Ascending aorta (tissue), 2 donors: Measurements from ENCODE around the gene PPP1R16B. TPM values are rescaled to one million over a fixed set of nuclear protein-coding genes. Genes with fewer than 3 reads are reported as not detected.
"Not testable (repeated sequence)": the region's sequence is repeated elsewhere in the genome, so short reads cannot be mapped to it uniquely, and the experiment has no call there.

Experiments used
- DNase-seq, 2 donors: peaks; one replicate each; pipeline ENCODE4 v3.0.0-alpha.2; 2019; ENCODE audit warnings: low spot score in 2 of 2
- H3K27ac ChIP-seq, 2 donors: fragments of 200-600 bp; sonication (generic); one replicate each; pipeline ENCODE4 v1.5.1; 2016 to 2017; ENCODE audit warnings: mild to moderate bottlenecking in 1 of 2
- H3K27me3 ChIP-seq: fragments of 200-600 bp; sonication (generic); one replicate; pipeline ENCODE4 v1.5.1; 2017
- H3K36me3 ChIP-seq, 2 donors: fragments of 200-600 bp; sonication (generic); one replicate each; pipeline ENCODE4 v1.5.1; 2016
- H3K4me1 ChIP-seq, 2 donors: fragments of 200-600 bp; sonication (generic); one replicate each; pipeline ENCODE4 v1.5.1; 2016 to 2017; ENCODE audit warnings: mild to moderate bottlenecking in 1 of 2
- H3K4me3 ChIP-seq, 2 donors: fragments of 200-600 bp; sonication (generic); one replicate each; pipeline ENCODE4 v1.5.1; 2016 to 2017; ENCODE audit warnings: mild to moderate bottlenecking in 1 of 2
- H3K9me3 ChIP-seq, 2 donors: fragments of 200-600 bp; sonication (generic); one replicate each; pipeline ENCODE4 v1.5.1; 2016
- intact Hi-C: fragments of 100-400 bp; cut with DNase I; formaldehyde crosslinking; loops from one replicate; pipeline ENCODE4 v1.15.1; 2023
- total RNA-seq: library from RNA; depleted of rRNA; stranded (reverse); fragments of >200 nt; gene quantifications from one replicate; pipeline ENCODE4 v1.1.0, GENCODE V29; 2016
- TF ChIP-seq, protein P1 (sequence below), 3 experiments: fragments of 200-600 bp in 2 of 3; fragments of 450-650 bp in 1 of 3; sonication (generic) in 2 of 3; IDR thresholded peaks; one replicate each; pipeline ENCODE4 v1.5.1; 2016 to 2019; ENCODE audit warnings: antibody characterized with exemption in 3 of 3, mild to moderate bottlenecking in 1 of 3, moderate library complexity in 1 of 3

Gene PPP1R16B
- total RNA-seq, 1 donor from 2014 or later, result 26.4 TPM

- Histone ChIP-seq H3K27ac (no peak overlapping the region), H3K4me3 (no peak overlapping the region), H3K27me3 (peaks cover 3% of the 10 kb centered on the region), H3K9me3 (no peaks in the 10 kb centered on the region), H3K36me3 (no peaks in the 10 kb centered on the region), H3K4me1 (peaks cover 0 to 8% of the 10 kb centered on the region in 2 donors)
- TF ChIP-seq, protein P1, sequence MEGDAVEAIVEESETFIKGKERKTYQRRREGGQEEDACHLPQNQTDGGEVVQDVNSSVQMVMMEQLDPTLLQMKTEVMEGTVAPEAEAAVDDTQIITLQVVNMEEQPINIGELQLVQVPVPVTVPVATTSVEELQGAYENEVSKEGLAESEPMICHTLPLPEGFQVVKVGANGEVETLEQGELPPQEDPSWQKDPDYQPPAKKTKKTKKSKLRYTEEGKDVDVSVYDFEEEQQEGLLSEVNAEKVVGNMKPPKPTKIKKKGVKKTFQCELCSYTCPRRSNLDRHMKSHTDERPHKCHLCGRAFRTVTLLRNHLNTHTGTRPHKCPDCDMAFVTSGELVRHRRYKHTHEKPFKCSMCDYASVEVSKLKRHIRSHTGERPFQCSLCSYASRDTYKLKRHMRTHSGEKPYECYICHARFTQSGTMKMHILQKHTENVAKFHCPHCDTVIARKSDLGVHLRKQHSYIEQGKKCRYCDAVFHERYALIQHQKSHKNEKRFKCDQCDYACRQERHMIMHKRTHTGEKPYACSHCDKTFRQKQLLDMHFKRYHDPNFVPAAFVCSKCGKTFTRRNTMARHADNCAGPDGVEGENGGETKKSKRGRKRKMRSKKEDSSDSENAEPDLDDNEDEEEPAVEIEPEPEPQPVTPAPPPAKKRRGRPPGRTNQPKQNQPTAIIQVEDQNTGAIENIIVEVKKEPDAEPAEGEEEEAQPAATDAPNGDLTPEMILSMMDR (IDR thresholded peaks at IDR 0.05), result no peak
- intact Hi-C loops, result loop anchor here (10.0 kb wide), 1 partner anchor 84 kb away; no protein-coding TSS in a partner anchor
- DNase-seq, result peak in 1 of 2 donors; percentile 13
These were observed 5.6 kb downstream of the PPP1R16B start for GRCh38 chr20:38810926-38811630.

- H3K27ac ChIP-seq, result no peak overlapping the region
- H3K36me3 ChIP-seq, result no peaks in the 10 kb centered on the region
- TF ChIP-seq, protein P1 (IDR thresholded peaks at IDR 0.05), result no peak
These were observed 6.3 kb downstream of the PPP1R16B start for GRCh38 chr20:38811769-38812168.

DNA sequence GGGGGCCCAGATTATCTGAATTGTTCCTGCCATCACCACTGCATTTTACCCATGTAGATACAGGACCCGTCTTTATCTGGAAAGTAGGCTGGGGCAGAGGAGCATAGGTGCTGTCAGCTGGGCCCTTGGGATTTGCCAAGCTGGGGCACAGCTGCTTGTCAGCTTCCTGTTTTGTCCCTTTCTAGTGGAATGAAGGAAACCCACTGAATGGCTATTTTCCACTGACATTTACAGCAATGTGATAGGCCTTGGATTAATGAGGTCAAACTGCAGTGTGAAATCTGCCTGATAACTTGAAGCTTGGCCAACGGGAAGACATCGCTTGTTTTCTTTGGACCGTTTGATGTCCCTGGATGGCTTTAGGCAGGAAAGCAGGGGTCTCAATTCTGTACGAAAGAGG lies 6.7 kb downstream of the PPP1R16B start:
- Histone ChIP-seq H3K36me3 (no peaks in the 10 kb centered on the region), H3K27me3 (no peaks in the 10 kb centered on the region), H3K27ac (no peak overlapping the region), H3K4me1 (no peaks in the 10 kb centered on the region), H3K9me3 (no peaks in the 10 kb centered on the region), H3K4me3 (no peak overlapping the region)
- TF ChIP-seq, protein P1 (IDR thresholded peaks at IDR 0.05), result no peak
- DNase-seq, result no peak
- intact Hi-C loops, result loop anchor here (10.0 kb wide), 1 partner anchor 83 kb away; no protein-coding TSS in a partner anchor

More at GRCh38 chr20:38811769-38812168, 6.3 kb downstream of the PPP1R16B start:
- Histone ChIP-seq H3K4me1 (peaks cover 0 to 1% of the 10 kb centered on the region in 2 donors), H3K4me3 (no peak overlapping the region), H3K9me3 (no peaks in the 10 kb centered on the region), H3K27me3 (no peaks in the 10 kb centered on the region)
- DNase-seq, result no peak
- intact Hi-C loops, result loop anchor here (10.0 kb wide), 1 partner anchor 83 kb away; no protein-coding TSS in a partner anchor

DNA sequence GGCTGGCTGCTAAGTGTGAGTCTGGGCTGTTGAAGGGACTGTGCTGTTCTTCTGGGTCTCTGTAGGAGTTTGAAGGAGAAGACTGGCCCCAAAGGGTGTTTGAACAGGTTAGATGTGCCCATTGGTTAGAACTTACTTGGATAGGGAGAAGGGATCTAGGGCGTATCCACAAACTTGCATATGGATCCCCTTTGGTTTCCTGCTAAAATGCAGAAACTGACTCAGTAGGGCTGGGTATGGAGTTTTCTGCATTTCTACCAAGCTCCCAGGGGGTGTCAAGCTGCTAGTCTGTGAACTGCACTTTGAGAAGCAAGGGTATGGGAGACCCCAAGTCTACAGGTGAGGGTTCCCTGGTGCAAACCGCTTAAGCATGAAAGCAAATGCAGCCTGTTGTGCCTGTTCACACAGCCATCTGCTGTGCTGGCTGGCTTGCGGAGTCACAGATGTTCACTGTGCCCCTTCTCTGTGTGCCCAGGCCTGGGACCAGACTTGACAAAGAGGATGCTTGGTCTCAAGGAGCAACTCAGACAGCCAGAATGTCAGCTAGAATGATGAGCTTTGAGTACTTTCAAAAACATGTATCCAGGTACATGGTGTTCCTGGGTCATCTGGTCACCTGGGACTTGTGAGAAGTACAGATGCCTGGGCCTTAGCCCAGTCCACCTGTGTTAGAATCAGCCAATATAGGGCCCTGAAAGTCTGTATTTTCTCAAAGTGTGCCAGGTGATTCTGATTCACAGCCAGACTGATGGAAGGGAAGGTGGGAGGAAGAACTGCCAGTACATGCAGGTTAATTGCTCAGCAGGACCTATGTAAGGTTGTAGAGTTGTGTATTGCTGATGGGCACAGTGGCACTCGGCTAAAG lies 7.4 kb downstream of the PPP1R16B start:
- H3K36me3 ChIP-seq, result no peaks in the 10 kb centered on the region
- H3K9me3 ChIP-seq, result no peaks in the 10 kb centered on the region
- peak in 1 of 2 donors; percentile 46 for DNase-seq
- TF ChIP-seq, protein P1 (IDR thresholded peaks at IDR 0.05), result no peak
- no peak overlapping the region for H3K27ac ChIP-seq
- H3K27me3 ChIP-seq, result no peaks in the 10 kb centered on the region
- H3K4me1 ChIP-seq, result no peaks in the 10 kb centered on the region
- H3K4me3 ChIP-seq, result no peak overlapping the region
- intact Hi-C loops, result loop anchor here (10.0 kb wide), 1 partner anchor 82 kb away; no protein-coding TSS in a partner anchor

GRCh38 chr20:38813574-38813962 lies 8.1 kb downstream of the PPP1R16B start:
- H3K27me3 ChIP-seq, H3K4me3 ChIP-seq, H3K27ac ChIP-seq, H3K36me3 ChIP-seq, H3K9me3 ChIP-seq, H3K4me1 ChIP-seq, DNase-seq: not testable (repeated sequence)
- intact Hi-C loops, result loop anchor here (10.0 kb wide), 1 partner anchor 81 kb away; no protein-coding TSS in a partner anchor
